Subcutaneous adipose tissue (tissue), 4 donors: Measurements from ENCODE around the gene MRAP. TPM values are rescaled to one million over a fixed set of nuclear protein-coding genes. Genes with fewer than 3 reads are reported as not detected.

Experiments used
- CTCF ChIP-seq: fragments of 450-650 bp; IDR thresholded peaks from one replicate; pipeline ENCODE4 v1.5.1; 2016; ENCODE audit warnings: low read depth, mild to moderate bottlenecking, control low read depth, antibody characterized with exemption, moderate library complexity
- total RNA-seq, 4 donors: library from RNA; depleted of rRNA; stranded (reverse); fragments of >200 nt; gene quantifications; one replicate each; pipeline ENCODE4 v1.1.0, GENCODE V29; 2016

The MRAP gene
- total RNA-seq, 4 donors from 2014 or later: 22.4 to 65.2 (median 33.6) TPM

DNA sequence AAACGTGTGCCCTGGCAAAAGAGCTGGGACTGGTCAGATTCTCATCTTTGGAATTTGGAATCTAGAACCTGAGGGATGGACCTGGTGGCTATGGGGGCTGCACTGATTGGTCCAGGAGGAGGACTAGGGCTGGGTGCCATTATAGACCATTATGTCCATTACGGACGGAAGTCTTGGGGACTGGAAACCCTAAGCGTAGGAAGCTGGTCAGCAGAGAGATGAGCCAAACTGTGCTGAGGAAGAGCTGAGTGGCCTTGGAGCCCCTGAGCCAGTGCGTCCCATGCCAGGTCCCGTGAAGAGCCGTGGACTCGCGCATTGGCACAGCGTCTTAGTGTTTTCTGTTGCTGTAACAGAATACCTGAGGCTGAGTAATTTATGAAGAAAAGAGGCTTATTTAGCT lies 10.0 kb downstream of the MRAP start:
- no peak for TF ChIP-seq CTCF

DNA sequence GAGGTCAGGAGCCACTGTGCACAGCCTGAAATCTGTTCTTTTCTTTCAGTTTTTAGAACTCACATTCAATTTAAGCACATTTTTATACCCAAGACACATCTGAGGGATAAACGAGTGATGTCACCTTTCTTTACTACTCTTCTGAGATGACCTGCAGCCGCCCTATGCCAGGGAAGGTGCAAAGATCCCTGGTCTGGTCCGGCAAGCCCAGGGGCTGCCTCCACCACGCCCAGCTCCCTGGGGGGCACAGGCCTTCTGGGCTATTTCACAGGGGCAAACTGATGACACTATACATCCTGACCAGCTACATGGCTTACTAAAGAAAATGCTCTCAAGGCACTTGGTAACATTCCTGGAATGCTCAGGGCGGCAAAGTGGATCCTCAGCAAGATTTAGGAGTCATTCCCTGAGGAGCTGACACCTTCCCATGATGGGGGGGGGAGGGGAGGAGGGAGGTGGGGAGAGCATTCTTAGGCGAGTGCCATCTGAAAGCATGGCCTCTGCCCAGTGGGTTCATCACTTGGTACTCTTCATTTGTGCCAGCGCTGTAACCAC lies 11.3 kb downstream of the MRAP start:
- TF ChIP-seq CTCF: no peak

DNA sequence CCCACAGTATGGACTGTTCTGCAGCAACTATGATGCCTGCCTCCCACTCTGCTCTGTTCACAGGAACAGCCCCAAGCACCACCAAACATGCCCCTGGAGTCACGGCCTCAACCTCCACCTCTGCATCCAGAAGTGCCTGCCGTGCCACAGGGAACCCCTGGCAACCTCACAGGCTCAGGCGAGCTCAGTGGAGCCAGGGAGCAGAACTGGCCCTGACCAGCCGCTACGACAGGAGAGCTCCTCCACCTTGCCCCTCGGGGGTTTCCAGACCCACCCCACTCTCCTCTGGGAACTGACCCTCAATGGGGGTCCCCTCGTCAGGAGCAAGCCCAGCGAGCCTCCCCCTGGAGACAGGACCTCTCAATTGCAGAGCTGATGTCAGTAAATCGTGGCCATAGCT lies 13.0 kb downstream of the MRAP start:
- no peak for TF ChIP-seq CTCF

DNA sequence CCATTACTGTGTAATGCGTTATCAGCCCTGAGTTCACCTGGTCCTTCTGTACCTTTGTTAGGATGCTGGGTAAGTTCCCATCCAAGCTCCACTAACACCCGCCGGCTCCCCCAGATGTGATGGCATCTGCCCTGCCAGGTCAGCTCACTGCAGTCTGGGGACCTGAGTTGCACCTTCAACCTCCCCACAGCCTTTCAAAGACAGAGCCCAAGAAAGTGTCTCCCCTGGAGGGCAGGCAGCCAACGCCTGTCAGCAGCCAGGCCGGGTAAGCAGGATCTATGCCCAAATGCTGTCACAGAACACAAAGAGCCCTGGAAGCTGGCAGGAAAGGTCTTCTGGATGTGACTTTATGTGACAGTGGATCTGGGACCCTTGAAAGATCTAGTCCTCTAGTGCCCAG lies 13.7 kb downstream of the MRAP start:
- no peak for TF ChIP-seq CTCF

DNA sequence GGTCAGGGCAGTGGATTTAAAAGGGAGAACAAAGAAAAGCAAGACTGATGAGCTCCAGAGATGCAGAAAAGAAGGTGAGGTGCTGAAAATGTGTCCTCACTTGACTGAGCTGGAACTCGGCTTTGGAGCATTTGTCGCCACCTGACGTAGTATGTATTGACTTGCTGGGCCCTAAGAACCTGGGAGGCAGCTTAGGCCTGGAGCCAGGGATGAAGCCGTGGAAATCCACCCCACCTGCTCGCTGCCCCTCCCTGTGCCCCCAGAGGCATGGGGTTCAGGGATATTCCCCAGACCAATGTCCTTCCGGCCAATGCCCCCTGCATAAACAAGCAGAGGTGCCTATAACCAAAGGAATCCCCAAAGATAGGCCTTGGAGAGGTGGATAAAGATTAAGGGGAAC lies 14.3 kb downstream of the MRAP start:
- no peak for TF ChIP-seq CTCF

DNA sequence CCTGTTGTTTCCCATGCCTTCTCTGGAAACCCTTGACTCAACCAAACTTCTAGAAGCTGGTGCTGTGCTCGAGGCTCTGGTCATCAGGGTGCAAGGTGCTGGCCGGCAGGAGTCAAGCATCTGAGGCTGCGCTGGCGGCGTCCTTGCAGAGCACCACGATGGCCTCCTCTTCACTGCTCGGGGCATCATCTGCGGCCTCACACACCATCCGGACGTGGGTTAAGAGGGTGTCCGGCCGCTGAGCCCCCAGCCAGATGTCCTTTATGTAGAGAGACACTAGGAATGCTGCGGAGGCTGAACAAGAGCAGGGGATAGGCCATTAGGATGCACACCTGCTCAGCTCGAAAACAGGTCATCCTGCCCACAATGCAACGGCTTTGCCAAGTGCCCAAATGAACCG lies 16.2 kb downstream of the MRAP start:
- TF ChIP-seq CTCF: no peak

GRCh38 chr21:32315511-32316281 lies 17.0 kb downstream of the MRAP start:
- no peak for TF ChIP-seq CTCF
